Activated B cell treated with CpG ODN at 0.5 μM for 24 hours (primary cell): ENCODE results near the gene FARS2. TPM values are rescaled to one million over a fixed set of nuclear protein-coding genes. Genes with fewer than 3 reads are reported as not detected.

Source experiments
- ATAC-seq: fragments of 200-7000 bp; cut with Tn5 transposase; one replicate; pipeline ENCODE4 v1.10.0; 2021; ENCODE audit warnings: low read depth, mild to moderate bottlenecking, moderate library complexity
- CTCF ChIA-PET: fragments of 350-600 bp; sonication (Branson Sonifier 250); formaldehyde crosslinking; loops from one replicate; lab custom pipeline; 2021; ENCODE audit warnings: antibody characterized with exemption; lab: Charles Lee
- POLR2A ChIA-PET: fragments of 350-600 bp; sonication (Branson Sonifier 250); formaldehyde crosslinking; loops from one replicate; lab custom pipeline; 2021; ENCODE audit warnings: antibody characterized with exemption; lab: Charles Lee
- DNase-seq: peaks from one replicate; pipeline ENCODE4 v3.0.0; 2022
- H3K27ac Mint-ChIP-seq: one replicate; pipeline ENCODE4 v1.8.0; 2020; ENCODE audit warnings: mixed read lengths
- H3K27me3 Mint-ChIP-seq: one replicate; pipeline ENCODE4 v1.8.0; 2021; ENCODE audit warnings: mixed read lengths
- H3K36me3 Mint-ChIP-seq: one replicate; pipeline ENCODE4 v1.8.0; 2021; ENCODE audit warnings: low read depth, mixed read lengths
- H3K4me1 Mint-ChIP-seq: one replicate; pipeline ENCODE4 v1.8.0; 2021; ENCODE audit warnings: mixed read lengths
- H3K4me3 Mint-ChIP-seq: one replicate; pipeline ENCODE4 v1.8.0; 2020; ENCODE audit warnings: mild to moderate bottlenecking, mixed read lengths
- H3K9me3 Mint-ChIP-seq: one replicate; pipeline ENCODE4 v1.8.0; 2020; ENCODE audit warnings: mixed read lengths
- CTCF ChIP-seq: fragments of 200-600 bp; IDR thresholded peaks from one replicate; pipeline ENCODE4 v1.8.0; 2022; ENCODE audit warnings: antibody characterized with exemption, mild to moderate bottlenecking
- intact Hi-C: fragments of 100-400 bp; cut with micrococcal nuclease; formaldehyde crosslinking; loops from one replicate; pipeline ENCODE4 v1.15.1; 2024
- total RNA-seq: library from RNA; stranded (reverse); gene quantifications from 2 replicates; pipeline ENCODE4 v1.2.3, GENCODE V29; 2022

FARS2 gene
- total RNA-seq, 1 donor from 2014 or later, result 32.7 TPM

GRCh38 chr6:5671601-5672559 lies 410.6 kb downstream of the FARS2 start:
- ChIA-PET CTCF (interaction anchor here (1.3 kb wide), 1 partner anchor 201 kb away, joined by 4 read pairs; no protein-coding TSS in a partner anchor), POLR2A (interaction anchor here (1.4 kb wide), 1 partner anchor 8 kb away, joined by 4 read pairs; no protein-coding TSS in a partner anchor)
- Mint-ChIP-seq H3K27me3 (no peaks in the 10 kb centered on the region), H3K27ac (peak overlapping the region; percentile 57), H3K9me3 (no peaks in the 10 kb centered on the region), H3K4me1 (peaks cover 23% of the 10 kb centered on the region), H3K4me3 (no peak overlapping the region), H3K36me3 (peaks cover 4% of the 10 kb centered on the region)
- intact Hi-C loops, result no loop called here
- no peak for ATAC-seq
- TF ChIP-seq CTCF, result no peak
- no peak for DNase-seq

GRCh38 chr6:5672581-5673011 lies 411.3 kb downstream of the FARS2 start:
- CTCF ChIA-PET, result no interaction called here
- Mint-ChIP-seq H3K4me1 (peaks cover 20% of the 10 kb centered on the region), H3K9me3 (no peaks in the 10 kb centered on the region), H3K4me3 (no peak overlapping the region), H3K27me3 (no peaks in the 10 kb centered on the region), H3K36me3 (peaks cover 4% of the 10 kb centered on the region), H3K27ac (no peak overlapping the region)
- no peak for ATAC-seq
- no peak for TF ChIP-seq CTCF
- DNase-seq, result no peak
- POLR2A ChIA-PET, result no interaction called here
- intact Hi-C loops, result no loop called here

- TF ChIP-seq CTCF, result no peak
- Mint-ChIP-seq H3K9me3 (no peaks in the 10 kb centered on the region), H3K27ac (no peak overlapping the region), H3K27me3 (no peaks in the 10 kb centered on the region), H3K4me1 (peaks cover 15% of the 10 kb centered on the region), H3K36me3 (peaks cover 4% of the 10 kb centered on the region), H3K4me3 (no peak overlapping the region)
- CTCF ChIA-PET, result no interaction called here
- ATAC-seq, result no peak
- POLR2A ChIA-PET, result no interaction called here
- no peak for DNase-seq
- intact Hi-C loops, result no loop called here
Measured at GRCh38 chr6:5673019-5673790, 411.9 kb downstream of the FARS2 start.

- CTCF ChIA-PET, result no interaction called here
- Mint-ChIP-seq H3K27ac (no peak overlapping the region), H3K4me1 (peaks cover 22% of the 10 kb centered on the region)
Measured at GRCh38 chr6:5674141-5674540, 412.8 kb downstream of the FARS2 start.

More at GRCh38 chr6:5674141-5674540, 412.8 kb downstream of the FARS2 start:
- no peak overlapping the region for H3K4me3 Mint-ChIP-seq
- DNase-seq (no peak), ATAC-seq (no peak)
- peaks cover 4% of the 10 kb centered on the region for H3K36me3 Mint-ChIP-seq
- intact Hi-C loops, result no loop called here
- H3K9me3 Mint-ChIP-seq, result no peaks in the 10 kb centered on the region
- TF ChIP-seq CTCF, result no peak
- POLR2A ChIA-PET, result no interaction called here
- H3K27me3 Mint-ChIP-seq, result no peaks in the 10 kb centered on the region
